Panc1 (cell line): Measurements from ENCODE around the gene ZNF681.

ENCODE experiments used
- POLR2AphosphoS5 ChIP-seq: IDR thresholded peaks from 2 replicates; pipeline ENCODE4 v1.6.1; 2012; ENCODE audit warnings: mild to moderate bottlenecking, low read depth, low read length, moderate library complexity
- TF ChIP-seq, protein P1 (sequence below): fragments of 450-650 bp; IDR thresholded peaks from 2 replicates; pipeline ENCODE4 v1.5.1; 2017; ENCODE audit warnings: mild to moderate bottlenecking
- TF ChIP-seq, protein P2 (sequence below), 2 experiments: IDR thresholded peaks; 2 replicates each; pipeline ENCODE4 v1.6.1; 2011 to 2012; ENCODE audit warnings: low read depth in 2 of 2, control low read depth in 1 of 2, low read length in 1 of 2, mild to moderate bottlenecking in 1 of 2, moderate library complexity in 1 of 2; ENCODE audit not compliant: insufficient read depth in 1 of 2

DNA sequence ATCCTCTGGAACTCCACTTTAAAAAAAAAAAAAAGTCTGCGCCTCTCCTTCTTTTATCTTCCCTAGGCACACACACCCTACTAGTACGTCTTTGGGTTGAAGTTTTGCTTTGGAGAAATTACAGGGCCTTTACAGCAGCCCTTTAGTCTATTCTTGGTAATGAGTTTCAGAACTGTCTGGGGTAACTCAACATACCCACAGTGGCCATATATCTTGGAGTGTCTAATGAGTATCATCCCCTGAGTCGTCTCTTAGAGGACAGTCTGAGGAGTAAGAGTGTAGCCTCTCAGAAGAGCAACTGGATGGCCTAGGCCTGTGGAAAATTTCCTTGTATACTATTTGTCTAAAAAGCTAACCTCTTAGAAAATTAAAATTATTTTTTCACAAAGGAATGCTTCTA, 6.1 kb upstream of the ZNF681 start:
- TF ChIP-seq, protein P1, sequence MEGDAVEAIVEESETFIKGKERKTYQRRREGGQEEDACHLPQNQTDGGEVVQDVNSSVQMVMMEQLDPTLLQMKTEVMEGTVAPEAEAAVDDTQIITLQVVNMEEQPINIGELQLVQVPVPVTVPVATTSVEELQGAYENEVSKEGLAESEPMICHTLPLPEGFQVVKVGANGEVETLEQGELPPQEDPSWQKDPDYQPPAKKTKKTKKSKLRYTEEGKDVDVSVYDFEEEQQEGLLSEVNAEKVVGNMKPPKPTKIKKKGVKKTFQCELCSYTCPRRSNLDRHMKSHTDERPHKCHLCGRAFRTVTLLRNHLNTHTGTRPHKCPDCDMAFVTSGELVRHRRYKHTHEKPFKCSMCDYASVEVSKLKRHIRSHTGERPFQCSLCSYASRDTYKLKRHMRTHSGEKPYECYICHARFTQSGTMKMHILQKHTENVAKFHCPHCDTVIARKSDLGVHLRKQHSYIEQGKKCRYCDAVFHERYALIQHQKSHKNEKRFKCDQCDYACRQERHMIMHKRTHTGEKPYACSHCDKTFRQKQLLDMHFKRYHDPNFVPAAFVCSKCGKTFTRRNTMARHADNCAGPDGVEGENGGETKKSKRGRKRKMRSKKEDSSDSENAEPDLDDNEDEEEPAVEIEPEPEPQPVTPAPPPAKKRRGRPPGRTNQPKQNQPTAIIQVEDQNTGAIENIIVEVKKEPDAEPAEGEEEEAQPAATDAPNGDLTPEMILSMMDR: no peak
- no peak for TF ChIP-seq POLR2AphosphoS5
- TF ChIP-seq, protein P2, sequence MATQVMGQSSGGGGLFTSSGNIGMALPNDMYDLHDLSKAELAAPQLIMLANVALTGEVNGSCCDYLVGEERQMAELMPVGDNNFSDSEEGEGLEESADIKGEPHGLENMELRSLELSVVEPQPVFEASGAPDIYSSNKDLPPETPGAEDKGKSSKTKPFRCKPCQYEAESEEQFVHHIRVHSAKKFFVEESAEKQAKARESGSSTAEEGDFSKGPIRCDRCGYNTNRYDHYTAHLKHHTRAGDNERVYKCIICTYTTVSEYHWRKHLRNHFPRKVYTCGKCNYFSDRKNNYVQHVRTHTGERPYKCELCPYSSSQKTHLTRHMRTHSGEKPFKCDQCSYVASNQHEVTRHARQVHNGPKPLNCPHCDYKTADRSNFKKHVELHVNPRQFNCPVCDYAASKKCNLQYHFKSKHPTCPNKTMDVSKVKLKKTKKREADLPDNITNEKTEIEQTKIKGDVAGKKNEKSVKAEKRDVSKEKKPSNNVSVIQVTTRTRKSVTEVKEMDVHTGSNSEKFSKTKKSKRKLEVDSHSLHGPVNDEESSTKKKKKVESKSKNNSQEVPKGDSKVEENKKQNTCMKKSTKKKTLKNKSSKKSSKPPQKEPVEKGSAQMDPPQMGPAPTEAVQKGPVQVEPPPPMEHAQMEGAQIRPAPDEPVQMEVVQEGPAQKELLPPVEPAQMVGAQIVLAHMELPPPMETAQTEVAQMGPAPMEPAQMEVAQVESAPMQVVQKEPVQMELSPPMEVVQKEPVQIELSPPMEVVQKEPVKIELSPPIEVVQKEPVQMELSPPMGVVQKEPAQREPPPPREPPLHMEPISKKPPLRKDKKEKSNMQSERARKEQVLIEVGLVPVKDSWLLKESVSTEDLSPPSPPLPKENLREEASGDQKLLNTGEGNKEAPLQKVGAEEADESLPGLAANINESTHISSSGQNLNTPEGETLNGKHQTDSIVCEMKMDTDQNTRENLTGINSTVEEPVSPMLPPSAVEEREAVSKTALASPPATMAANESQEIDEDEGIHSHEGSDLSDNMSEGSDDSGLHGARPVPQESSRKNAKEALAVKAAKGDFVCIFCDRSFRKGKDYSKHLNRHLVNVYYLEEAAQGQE (IDR thresholded peaks at IDR 0.05; ENCODE audit: insufficient read depth in 1 of 2, low read depth in 2 of 2, low read length in 1 of 2): no peak
